GM23338 (cell line): ENCODE measurements around the gene ZGPAT. TPM values are rescaled to one million over a fixed set of nuclear protein-coding genes. Genes with fewer than 3 reads are reported as not detected.

Experiments
- ATAC-seq: fragments of 200-7000 bp; cut with Tn5 transposase; 3 replicates; pipeline ENCODE4 v1.9.1; 2020
- DNase-seq: peaks from one replicate; pipeline ENCODE4 v3.0.0-alpha.2; 2015; ENCODE audit warnings: low spot score
- H2AFZ ChIP-seq: fragments of 200-600 bp; sonication (generic); 2 replicates; pipeline ENCODE4 v1.8.0; 2016; ENCODE audit warnings: antibody characterized with exemption, mild to moderate bottlenecking, moderate library complexity
- H3F3A ChIP-seq: fragments of 200-600 bp; sonication (generic); replicated peaks from 2 replicates; pipeline ENCODE4 v1.8.0; 2017; ENCODE audit warnings: antibody characterized with exemption, mixed run types, low read depth
- H3K27ac ChIP-seq: fragments of 200-600 bp; sonication (generic); 2 replicates; pipeline ENCODE4 v1.6.1; 2016; ENCODE audit warnings: low read depth
- H3K27me3 ChIP-seq: fragments of 200-600 bp; sonication (generic); 2 replicates; pipeline ENCODE4 v1.8.0; 2016; ENCODE audit warnings: mild to moderate bottlenecking, mixed run types, moderate library complexity; ENCODE audit not compliant: insufficient read depth
- H3K36me3 ChIP-seq: fragments of 200-600 bp; sonication (generic); 2 replicates; pipeline ENCODE4 v1.8.0; 2016; ENCODE audit warnings: mild to moderate bottlenecking; ENCODE audit not compliant: insufficient read depth
- H3K4me1 ChIP-seq: fragments of 200-600 bp; sonication (generic); 2 replicates; pipeline ENCODE4 v1.8.0; 2016; ENCODE audit warnings: mild to moderate bottlenecking, moderate library complexity; ENCODE audit not compliant: insufficient read depth
- H3K4me2 ChIP-seq: fragments of 200-600 bp; sonication (generic); 2 replicates; pipeline ENCODE4 v1.7.1; 2017; ENCODE audit warnings: mixed run types
- H3K4me3 ChIP-seq: fragments of 200-600 bp; sonication (generic); 2 replicates; pipeline ENCODE4 v1.6.1; 2016; ENCODE audit warnings: mixed run types
- H3K79me2 ChIP-seq: fragments of 200-600 bp; sonication (generic); replicated peaks from 2 replicates; pipeline ENCODE4 v1.8.0; 2017; ENCODE audit warnings: mild to moderate bottlenecking; ENCODE audit not compliant: insufficient read depth
- H3K9me2 ChIP-seq: fragments of 200-600 bp; sonication (generic); 2 replicates; pipeline ENCODE4 v1.8.0; 2017; ENCODE audit not compliant: insufficient read depth
- H4K20me1 ChIP-seq: fragments of 200-600 bp; sonication (generic); replicated peaks from 2 replicates; pipeline ENCODE4 v1.8.0; 2017; ENCODE audit warnings: mild to moderate bottlenecking; ENCODE audit not compliant: insufficient read depth
- H3K27ac Mint-ChIP-seq: 2 replicates; pipeline ENCODE4 v1.8.0; 2020; ENCODE audit warnings: inconsistent platforms, mild to moderate bottlenecking, moderate library complexity, mixed read lengths
- H3K27me3 Mint-ChIP-seq: 3 replicates; pipeline ENCODE4 v1.8.0; 2022; ENCODE audit warnings: low read depth, mild to moderate bottlenecking, moderate library complexity, mixed read lengths, inconsistent platforms; ENCODE audit not compliant: insufficient read depth, poor library complexity
- H3K36me3 Mint-ChIP-seq: 3 replicates; pipeline ENCODE4 v1.8.0; 2021; ENCODE audit warnings: low read depth, mild to moderate bottlenecking, inconsistent platforms, moderate library complexity, mixed read lengths
- H3K4me1 Mint-ChIP-seq: 3 replicates; pipeline ENCODE4 v1.8.0; 2020; ENCODE audit warnings: mild to moderate bottlenecking, inconsistent platforms, mixed read lengths
- H3K4me3 Mint-ChIP-seq: 3 replicates; pipeline ENCODE4 v1.8.0; 2021; ENCODE audit warnings: moderate library complexity, mild to moderate bottlenecking, inconsistent platforms, mixed read lengths
- H3K9me3 Mint-ChIP-seq: 3 replicates; pipeline ENCODE4 v1.8.0; 2020; ENCODE audit warnings: moderate library complexity, mild to moderate bottlenecking, inconsistent platforms, mixed read lengths
- CREB1 ChIP-seq: fragments of 250-450 bp; sonication (Bioruptor Pico); IDR thresholded peaks from 2 replicates; pipeline ENCODE4 v1.5.0; 2020; ENCODE audit warnings: low read depth, mild to moderate bottlenecking, moderate library complexity
- ETS1 ChIP-seq: IDR thresholded peaks from 2 replicates; pipeline ENCODE4 v1.6.1; 2016; ENCODE audit warnings: antibody characterized with exemption
- NANOG ChIP-seq: IDR thresholded peaks from 2 replicates; pipeline ENCODE4 v1.6.1; 2016; ENCODE audit warnings: antibody characterized with exemption, borderline replicate concordance
- polyA plus RNA-seq: library from polyadenylated mRNA; unstranded; fragments of >200 nt; fragmentation: Nextera tagmentation; extraction: Ambion mirVana; gene quantifications from 2 replicates; pipeline ENCODE4 v1.2.1, GENCODE V29; 2016
- total RNA-seq: library from RNA; depleted of rRNA; stranded (reverse); fragments of >200 nt; shearing (Covaris generic); gene quantifications from 2 replicates; pipeline ENCODE4 v1.2.3, GENCODE V29; 2014
- TF ChIP-seq, protein P1 (sequence below): fragments of 250-450 bp; sonication (Bioruptor Pico); IDR thresholded peaks from 2 replicates; pipeline ENCODE4 v1.5.0; 2020; ENCODE audit warnings: mild to moderate bottlenecking, moderate library complexity

Gene ZGPAT
- total and polyA plus RNA-seq, 2 experiments from 2014 or later: 25.0 to 39.2 TPM

- Histone ChIP-seq H3K4me3 (no peak overlapping the region), H3K36me3 (no peaks in the 10 kb centered on the region), H2AFZ (no peak overlapping the region), H3K79me2 (no peaks in the 10 kb centered on the region), H3K4me1 (peaks cover 4% of the 10 kb centered on the region; the same call in 1 of the 2 replicates), H3F3A (peaks cover 19% of the 10 kb centered on the region), H3K27ac (peak overlapping the region; percentile 59), H4K20me1 (no peaks in the 10 kb centered on the region), H3K27me3 (no peaks in the 10 kb centered on the region), H3K4me2 (peak overlapping the region; percentile 64), H3K9me2 (no peaks in the 10 kb centered on the region)
- ATAC-seq (peak; percentile 12), DNase-seq (peak; percentile 57)
- TF ChIP-seq ETS1 (no peak), NANOG (no peak), CREB1 (CRISPR knock-in tag) (no peak)
- TF ChIP-seq, protein P1, sequence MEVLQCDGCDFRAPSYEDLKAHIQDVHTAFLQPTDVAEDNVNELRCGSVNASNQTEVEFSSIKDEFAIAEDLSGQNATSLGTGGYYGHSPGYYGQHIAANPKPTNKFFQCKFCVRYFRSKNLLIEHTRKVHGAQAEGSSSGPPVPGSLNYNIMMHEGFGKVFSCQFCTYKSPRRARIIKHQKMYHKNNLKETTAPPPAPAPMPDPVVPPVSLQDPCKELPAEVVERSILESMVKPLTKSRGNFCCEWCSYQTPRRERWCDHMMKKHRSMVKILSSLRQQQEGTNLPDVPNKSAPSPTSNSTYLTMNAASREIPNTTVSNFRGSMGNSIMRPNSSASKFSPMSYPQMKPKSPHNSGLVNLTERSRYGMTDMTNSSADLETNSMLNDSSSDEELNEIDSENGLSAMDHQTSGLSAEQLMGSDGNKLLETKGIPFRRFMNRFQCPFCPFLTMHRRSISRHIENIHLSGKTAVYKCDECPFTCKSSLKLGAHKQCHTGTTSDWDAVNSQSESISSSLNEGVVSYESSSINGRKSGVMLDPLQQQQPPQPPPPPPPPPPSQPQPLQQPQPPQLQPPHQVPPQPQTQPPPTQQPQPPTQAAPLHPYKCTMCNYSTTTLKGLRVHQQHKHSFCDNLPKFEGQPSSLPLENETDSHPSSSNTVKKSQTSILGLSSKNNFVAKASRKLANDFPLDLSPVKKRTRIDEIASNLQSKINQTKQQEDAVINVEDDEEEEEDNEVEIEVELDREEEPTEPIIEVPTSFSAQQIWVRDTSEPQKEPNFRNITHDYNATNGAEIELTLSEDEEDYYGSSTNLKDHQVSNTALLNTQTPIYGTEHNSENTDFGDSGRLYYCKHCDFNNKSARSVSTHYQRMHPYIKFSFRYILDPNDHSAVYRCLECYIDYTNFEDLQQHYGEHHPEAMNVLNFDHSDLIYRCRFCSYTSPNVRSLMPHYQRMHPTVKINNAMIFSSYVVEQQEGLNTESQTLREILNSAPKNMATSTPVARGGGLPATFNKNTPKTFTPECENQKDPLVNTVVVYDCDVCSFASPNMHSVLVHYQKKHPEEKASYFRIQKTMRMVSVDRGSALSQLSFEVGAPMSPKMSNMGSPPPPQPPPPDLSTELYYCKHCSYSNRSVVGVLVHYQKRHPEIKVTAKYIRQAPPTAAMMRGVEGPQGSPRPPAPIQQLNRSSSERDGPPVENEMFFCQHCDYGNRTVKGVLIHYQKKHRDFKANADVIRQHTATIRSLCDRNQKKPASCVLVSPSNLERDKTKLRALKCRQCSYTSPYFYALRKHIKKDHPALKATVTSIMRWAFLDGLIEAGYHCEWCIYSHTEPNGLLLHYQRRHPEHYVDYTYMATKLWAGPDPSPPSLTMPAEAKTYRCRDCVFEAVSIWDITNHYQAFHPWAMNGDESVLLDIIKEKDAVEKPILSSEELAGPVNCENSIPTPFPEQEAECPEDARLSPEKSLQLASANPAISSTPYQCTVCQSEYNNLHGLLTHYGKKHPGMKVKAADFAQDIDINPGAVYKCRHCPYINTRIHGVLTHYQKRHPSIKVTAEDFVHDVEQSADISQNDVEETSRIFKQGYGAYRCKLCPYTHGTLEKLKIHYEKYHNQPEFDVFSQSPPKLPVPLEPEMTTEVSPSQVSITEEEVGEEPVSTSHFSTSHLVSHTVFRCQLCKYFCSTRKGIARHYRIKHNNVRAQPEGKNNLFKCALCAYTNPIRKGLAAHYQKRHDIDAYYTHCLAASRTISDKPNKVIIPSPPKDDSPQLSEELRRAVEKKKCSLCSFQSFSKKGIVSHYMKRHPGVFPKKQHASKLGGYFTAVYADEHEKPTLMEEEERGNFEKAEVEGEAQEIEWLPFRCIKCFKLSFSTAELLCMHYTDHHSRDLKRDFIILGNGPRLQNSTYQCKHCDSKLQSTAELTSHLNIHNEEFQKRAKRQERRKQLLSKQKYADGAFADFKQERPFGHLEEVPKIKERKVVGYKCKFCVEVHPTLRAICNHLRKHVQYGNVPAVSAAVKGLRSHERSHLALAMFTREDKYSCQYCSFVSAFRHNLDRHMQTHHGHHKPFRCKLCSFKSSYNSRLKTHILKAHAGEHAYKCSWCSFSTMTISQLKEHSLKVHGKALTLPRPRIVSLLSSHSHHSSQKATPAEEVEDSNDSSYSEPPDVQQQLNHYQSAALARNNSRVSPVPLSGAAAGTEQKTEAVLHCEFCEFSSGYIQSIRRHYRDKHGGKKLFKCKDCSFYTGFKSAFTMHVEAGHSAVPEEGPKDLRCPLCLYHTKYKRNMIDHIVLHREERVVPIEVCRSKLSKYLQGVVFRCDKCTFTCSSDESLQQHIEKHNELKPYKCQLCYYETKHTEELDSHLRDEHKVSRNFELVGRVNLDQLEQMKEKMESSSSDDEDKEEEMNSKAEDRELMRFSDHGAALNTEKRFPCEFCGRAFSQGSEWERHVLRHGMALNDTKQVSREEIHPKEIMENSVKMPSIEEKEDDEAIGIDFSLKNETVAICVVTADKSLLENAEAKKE: no peak
- Mint-ChIP-seq H3K27me3 (peaks cover 5% of the 10 kb centered on the region), H3K36me3 (no peaks in the 10 kb centered on the region; the same call in 1 of the 3 replicates), H3K4me3 (no peak overlapping the region), H3K9me3 (no peaks in the 10 kb centered on the region), H3K27ac (peak overlapping the region; percentile 44; the same call in 1 of the 2 replicates), H3K4me1 (peaks cover 13% of the 10 kb centered on the region)
Measured at GRCh38 chr20:63750807-63751470, 43.1 kb downstream of the ZGPAT start.
